Bone marrow (tissue), 2 donors: Measurements from ENCODE around the gene CMIP.

Source experiments
- DNase-seq, 2 donors: peaks; one replicate each; lab custom pipeline; 2025; lab: John Stamatoyannopoulos, UW

Gene CMIP

GRCh38 chr16:81748476-81749198 lies 304.0 kb downstream of the CMIP start:
- no peak for DNase-seq

GRCh38 chr16:81752225-81752875 lies 307.7 kb downstream of the CMIP start:
- peak; percentile 51 to 91 for DNase-seq

GRCh38 chr16:81752876-81753227 lies 308.2 kb downstream of the CMIP start:
- DNase-seq: no peak

- DNase-seq: no peak
Measured at GRCh38 chr16:81754858-81755257, 310.2 kb downstream of the CMIP start.

- peak in 1 of 2 donors; percentile 67 for DNase-seq
Measured at GRCh38 chr16:81755915-81756614, 311.5 kb downstream of the CMIP start.

GRCh38 chr16:81756615-81757356 lies 312.2 kb downstream of the CMIP start:
- DNase-seq: peak in 1 of 2 donors; percentile 3

GRCh38 chr16:81758376-81758775 lies 313.8 kb downstream of the CMIP start:
- DNase-seq: peak in 1 of 2 donors; percentile 21
